Kidney (tissue), 14 donors: ENCODE results near the gene ADARB2. TPM values are rescaled to one million over a fixed set of nuclear protein-coding genes. Genes with fewer than 3 reads are reported as not detected.
A peak's percentile ranks its signal among the peaks of the same experiment; 100 is the strongest.

ENCODE experiments used
- DNase-seq, 5 donors: peaks; one replicate each; pipeline ENCODE4 v3.0.0-alpha.2; 2013 to 2020
- FAIRE-seq: peaks from 2 replicates; lab custom pipeline; 2012; peaks lifted over from hg19 to GRCh38; lab: Jason Lieb, UNC
- H3K27ac ChIP-seq, 2 donors: one replicate each; pipeline ENCODE4 v1.7.0; 2013; ENCODE audit warnings: low read depth in 2 of 2, low read length in 2 of 2, inconsistent platforms in 1 of 2
- H3K27me3 ChIP-seq: one replicate; pipeline ENCODE4 v1.7.1; 2013; ENCODE audit warnings: low read length, inconsistent platforms; ENCODE audit not compliant: control insufficient read depth, insufficient read depth
- H3K36me3 ChIP-seq, 3 donors: one replicate each; pipeline versions ENCODE4 v1.7.0 to v1.7.1; 2013; ENCODE audit warnings: low read length in 3 of 3, control low read depth in 1 of 3, inconsistent platforms in 1 of 3; ENCODE audit not compliant: insufficient read depth in 3 of 3, control insufficient read depth in 2 of 3
- H3K4me1 ChIP-seq, 3 donors: one replicate each; pipeline versions ENCODE4 v1.7.0 to v1.7.1; 2013; ENCODE audit warnings: low read length in 3 of 3, inconsistent platforms in 1 of 3, low read depth in 1 of 3; ENCODE audit not compliant: control insufficient read depth in 2 of 3, insufficient read depth in 2 of 3
- H3K4me3 ChIP-seq, 3 donors: one replicate each; pipeline versions ENCODE4 v1.7.0 to v1.8.1; 2013; ENCODE audit warnings: low read length in 3 of 3, control low read depth in 1 of 3, inconsistent platforms in 1 of 3
- H3K9ac ChIP-seq, 3 donors: one replicate each; pipeline versions ENCODE4 v1.7.0 to v1.7.1; 2013; ENCODE audit warnings: low read length in 3 of 3, control low read depth in 1 of 3, inconsistent platforms in 1 of 3
- H3K9me3 ChIP-seq, 3 donors: one replicate each; pipeline versions ENCODE4 v1.7.0 to v1.7.1; 2013; ENCODE audit warnings: low read length in 3 of 3, control low read depth in 1 of 3, inconsistent platforms in 1 of 3; ENCODE audit not compliant: control insufficient read depth in 2 of 3, insufficient read depth in 1 of 3
- CTCF ChIP-seq: IDR thresholded peaks from 3 replicates; pipeline ENCODE4 v1.5.1; 2012; ENCODE audit warnings: mild to moderate bottlenecking, moderate library complexity, borderline replicate concordance; ENCODE audit not compliant: insufficient read depth; ENCODE audit errors: extremely low read depth
- intact Hi-C: fragments of 100-400 bp; cut with DNase I; formaldehyde crosslinking; loops from one replicate; pipeline ENCODE4 v1.11.1; 2022
- polyA plus RNA-seq: library from polyadenylated mRNA; stranded (reverse); fragments of 350-450 nt; fragmentation: Illumina TruSeq; extraction: RNeasy Lipid Tissue Mini Kit (QIAGEN cat#74804); gene quantifications from one replicate; pipeline ENCODE4 v1.2.3, GENCODE V29; 2014; ENCODE audit warnings: low read depth, low replicate concordance; ENCODE audit not compliant: insufficient read depth
- total RNA-seq: library from RNA; stranded (reverse); fragmentation: NEBNext Ultra II Directional; extraction: Animal tissue kit (Norgen Biotek cat#: 25700); gene quantifications from one replicate; pipeline ENCODE4 v1.2.1, GENCODE V29; 2021
- donor health status: control.
- donor health status: control.
- donor health status: control.
- donor health status: control.
- donor health status: control.
- donor health status: DM: yes; HTN: yes; CAD: no.
- donor health status: Normal renal cell carcinoma (clear cell type).

Gene ADARB2
- total and polyA plus RNA-seq, 2 donors from 2014 or later: 1.0 to 1.3 TPM

- no peak for DNase-seq
- no peak for TF ChIP-seq CTCF
- intact Hi-C loops: no loop called here
Measured at GRCh38 chr10:1544209-1544673, 193.1 kb downstream of the ADARB2 start.

GRCh38 chr10:1543596-1543995 lies 193.7 kb downstream of the ADARB2 start:
- H3K9ac ChIP-seq: no peak overlapping the region
- FAIRE-seq: no peak
- H3K9me3 ChIP-seq: no peaks in the 10 kb centered on the region
- no peak for DNase-seq
- TF ChIP-seq CTCF: no peak
- no peak overlapping the region for H3K4me3 ChIP-seq
- intact Hi-C loops: no loop called here
- H3K27ac ChIP-seq: no peak overlapping the region
- H3K4me1 ChIP-seq: no peaks in the 10 kb centered on the region
- no peaks in the 10 kb centered on the region for H3K36me3 ChIP-seq
- no peaks in the 10 kb centered on the region for H3K27me3 ChIP-seq

More at GRCh38 chr10:1544209-1544673, 193.1 kb downstream of the ADARB2 start:
- no peak overlapping the region for H3K4me3 ChIP-seq
- FAIRE-seq: no peak
- no peak overlapping the region for H3K27ac ChIP-seq
- no peaks in the 10 kb centered on the region for H3K36me3 ChIP-seq
- H3K9ac ChIP-seq: no peak overlapping the region
- H3K27me3 ChIP-seq: no peaks in the 10 kb centered on the region
- H3K9me3 ChIP-seq: no peaks in the 10 kb centered on the region
- H3K4me1 ChIP-seq: no peaks in the 10 kb centered on the region

- Histone ChIP-seq H3K27ac (no peak overlapping the region), H3K9me3 (no peaks in the 10 kb centered on the region), H3K36me3 (no peaks in the 10 kb centered on the region), H3K4me1 (no peaks in the 10 kb centered on the region), H3K4me3 (no peak overlapping the region), H3K9ac (no peak overlapping the region), H3K27me3 (no peaks in the 10 kb centered on the region)
- FAIRE-seq (no peak), DNase-seq (no peak)
- intact Hi-C loops: no loop called here
- no peak for TF ChIP-seq CTCF
Measured at GRCh38 chr10:1542941-1543340, 194.4 kb downstream of the ADARB2 start.

- Histone ChIP-seq H3K4me1 (no peaks in the 10 kb centered on the region), H3K36me3 (no peaks in the 10 kb centered on the region), H3K27ac (no peak overlapping the region), H3K9ac (no peak overlapping the region), H3K9me3 (no peaks in the 10 kb centered on the region), H3K4me3 (no peak overlapping the region), H3K27me3 (no peaks in the 10 kb centered on the region)
- DNase-seq: peak in 1 of 5 donors; percentile 7
- intact Hi-C loops: no loop called here
- TF ChIP-seq CTCF: no peak
- no peak for FAIRE-seq
Measured at GRCh38 chr10:1540144-1540543, 197.2 kb downstream of the ADARB2 start.
